ENCODE data around the gene RCN2. TPM values are rescaled to one million over a fixed set of nuclear protein-coding genes. Genes with fewer than 3 reads are reported as not detected.

RCN2 gene
- total and polyA plus RNA-seq, 2 donors (not counting 3 experiments of a cell fraction or from before 2014, with no cell fraction given): 45.2 to 71.9 TPM

- BruUV-seq (replicated peaks): no TSS peak
- CTCF ChIA-PET: interaction anchor here (0.7 to 1.7 kb wide), 4 partner anchors 9 to 120 kb away, joined by 3 to 9 read pairs (median 4); no protein-coding TSS in a partner anchor
- TF ChIP-seq, protein P1, sequence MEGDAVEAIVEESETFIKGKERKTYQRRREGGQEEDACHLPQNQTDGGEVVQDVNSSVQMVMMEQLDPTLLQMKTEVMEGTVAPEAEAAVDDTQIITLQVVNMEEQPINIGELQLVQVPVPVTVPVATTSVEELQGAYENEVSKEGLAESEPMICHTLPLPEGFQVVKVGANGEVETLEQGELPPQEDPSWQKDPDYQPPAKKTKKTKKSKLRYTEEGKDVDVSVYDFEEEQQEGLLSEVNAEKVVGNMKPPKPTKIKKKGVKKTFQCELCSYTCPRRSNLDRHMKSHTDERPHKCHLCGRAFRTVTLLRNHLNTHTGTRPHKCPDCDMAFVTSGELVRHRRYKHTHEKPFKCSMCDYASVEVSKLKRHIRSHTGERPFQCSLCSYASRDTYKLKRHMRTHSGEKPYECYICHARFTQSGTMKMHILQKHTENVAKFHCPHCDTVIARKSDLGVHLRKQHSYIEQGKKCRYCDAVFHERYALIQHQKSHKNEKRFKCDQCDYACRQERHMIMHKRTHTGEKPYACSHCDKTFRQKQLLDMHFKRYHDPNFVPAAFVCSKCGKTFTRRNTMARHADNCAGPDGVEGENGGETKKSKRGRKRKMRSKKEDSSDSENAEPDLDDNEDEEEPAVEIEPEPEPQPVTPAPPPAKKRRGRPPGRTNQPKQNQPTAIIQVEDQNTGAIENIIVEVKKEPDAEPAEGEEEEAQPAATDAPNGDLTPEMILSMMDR (IDR thresholded peaks at IDR 0.05; ENCODE audit: extremely low read depth in 1 of 2, insufficient read depth in 1 of 2, low read depth in 1 of 2, low read length in 2 of 2): no peak
- TF ChIP-seq POLR2AphosphoS5 (IDR thresholded peaks at IDR 0.05; ENCODE audit: insufficient read depth, low read depth, low read length): no peak
Observed at GRCh38 chr15:76987896-76988860, 56.6 kb downstream of the RCN2 start.

More at GRCh38 chr15:76987896-76988860, 56.6 kb downstream of the RCN2 start:
- peaks cover 0 to 2% of the 10 kb centered on the region in 2 experiments for H3K27me3 ChIP-seq (ENCODE audit: control insufficient read depth in 2 of 2, insufficient read depth in 2 of 2, low read length in 2 of 2)
- no peak overlapping the region for H3K9ac ChIP-seq (replicated peaks; ENCODE audit: extremely low read depth, insufficient read depth, low read length)
- no peak overlapping the region for H3K4me2 ChIP-seq (ENCODE audit: insufficient read depth, low read length)
- H3K4me3 ChIP-seq (replicated peaks in 1 of 3; ENCODE audit: insufficient read depth in 1 of 3, low read depth in 1 of 3, low read length in 3 of 3): no peak overlapping the region
- H3K9me1 ChIP-seq (replicated peaks; ENCODE audit: control insufficient read depth, extremely low read depth, insufficient read depth, low read length): no peaks in the 10 kb centered on the region
- intact Hi-C loops (cut with micrococcal nuclease) (no loop called here), dilution Hi-C loops (cut with MboI; ENCODE audit: extremely low pct_ligation_motif_present, low sequenced_read_pairs) (no loop called here)
- POLR2A ChIA-PET: no interaction called here
- H2AFZ ChIP-seq (ENCODE audit: low read depth, low read length): peak overlapping the region; percentile 19
- H4K20me1 ChIP-seq (replicated peaks; ENCODE audit: control insufficient read depth, extremely low read depth, insufficient read depth, low read length): no peaks in the 10 kb centered on the region
- no peaks in the 10 kb centered on the region for H3K9me3 ChIP-seq (replicated peaks; ENCODE audit: control insufficient read depth, insufficient read depth, low read length)
- no peaks in the 10 kb centered on the region for H3K79me2 ChIP-seq (ENCODE audit: control insufficient read depth, insufficient read depth, low read length)
- FAIRE-seq: no peak
- no peaks in the 10 kb centered on the region for H3K4me1 ChIP-seq (ENCODE audit: control insufficient read depth, extremely low read depth, insufficient read depth, low read length)
- no peaks in the 10 kb centered on the region for H3K36me3 ChIP-seq (ENCODE audit: control insufficient read depth in 2 of 2, extremely low read depth in 1 of 2, insufficient read depth in 2 of 2, low read length in 2 of 2)
- no peak overlapping the region for H3K27ac ChIP-seq (ENCODE audit: insufficient read depth, low read depth, low read length)
- no peak for DNase-seq (ENCODE audit: low read depth, low spot score)
